Panc1 (cell line): ENCODE data around the gene PAK1.

Experiments
- CTCF ChIP-seq: fragments of 450-650 bp; IDR thresholded peaks from 2 replicates; pipeline ENCODE4 v1.5.1; 2017; ENCODE audit warnings: mild to moderate bottlenecking
- POLR2AphosphoS5 ChIP-seq: IDR thresholded peaks from 2 replicates; pipeline ENCODE4 v1.6.1; 2012; ENCODE audit warnings: mild to moderate bottlenecking, low read depth, low read length, moderate library complexity
- TCF7L2 ChIP-seq: IDR thresholded peaks from 2 replicates; pipeline ENCODE4 v1.6.1; 2011; ENCODE audit warnings: mild to moderate bottlenecking, low read depth, low read length, inconsistent platforms
- TF ChIP-seq, protein P1 (sequence below), 2 experiments: IDR thresholded peaks; 2 replicates each; pipeline ENCODE4 v1.6.1; 2011 to 2012; ENCODE audit warnings: low read depth in 2 of 2, control low read depth in 1 of 2, low read length in 1 of 2, mild to moderate bottlenecking in 1 of 2, moderate library complexity in 1 of 2; ENCODE audit not compliant: insufficient read depth in 1 of 2

- TF ChIP-seq CTCF (no peak), POLR2AphosphoS5 (no peak), TCF7L2 (no peak)
- TF ChIP-seq, protein P1, sequence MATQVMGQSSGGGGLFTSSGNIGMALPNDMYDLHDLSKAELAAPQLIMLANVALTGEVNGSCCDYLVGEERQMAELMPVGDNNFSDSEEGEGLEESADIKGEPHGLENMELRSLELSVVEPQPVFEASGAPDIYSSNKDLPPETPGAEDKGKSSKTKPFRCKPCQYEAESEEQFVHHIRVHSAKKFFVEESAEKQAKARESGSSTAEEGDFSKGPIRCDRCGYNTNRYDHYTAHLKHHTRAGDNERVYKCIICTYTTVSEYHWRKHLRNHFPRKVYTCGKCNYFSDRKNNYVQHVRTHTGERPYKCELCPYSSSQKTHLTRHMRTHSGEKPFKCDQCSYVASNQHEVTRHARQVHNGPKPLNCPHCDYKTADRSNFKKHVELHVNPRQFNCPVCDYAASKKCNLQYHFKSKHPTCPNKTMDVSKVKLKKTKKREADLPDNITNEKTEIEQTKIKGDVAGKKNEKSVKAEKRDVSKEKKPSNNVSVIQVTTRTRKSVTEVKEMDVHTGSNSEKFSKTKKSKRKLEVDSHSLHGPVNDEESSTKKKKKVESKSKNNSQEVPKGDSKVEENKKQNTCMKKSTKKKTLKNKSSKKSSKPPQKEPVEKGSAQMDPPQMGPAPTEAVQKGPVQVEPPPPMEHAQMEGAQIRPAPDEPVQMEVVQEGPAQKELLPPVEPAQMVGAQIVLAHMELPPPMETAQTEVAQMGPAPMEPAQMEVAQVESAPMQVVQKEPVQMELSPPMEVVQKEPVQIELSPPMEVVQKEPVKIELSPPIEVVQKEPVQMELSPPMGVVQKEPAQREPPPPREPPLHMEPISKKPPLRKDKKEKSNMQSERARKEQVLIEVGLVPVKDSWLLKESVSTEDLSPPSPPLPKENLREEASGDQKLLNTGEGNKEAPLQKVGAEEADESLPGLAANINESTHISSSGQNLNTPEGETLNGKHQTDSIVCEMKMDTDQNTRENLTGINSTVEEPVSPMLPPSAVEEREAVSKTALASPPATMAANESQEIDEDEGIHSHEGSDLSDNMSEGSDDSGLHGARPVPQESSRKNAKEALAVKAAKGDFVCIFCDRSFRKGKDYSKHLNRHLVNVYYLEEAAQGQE (IDR thresholded peaks at IDR 0.05; ENCODE audit: insufficient read depth in 1 of 2, low read depth in 2 of 2, low read length in 1 of 2): no peak
Observed at GRCh38 chr11:77359481-77359880, 114.4 kb downstream of the PAK1 start.
